ENCODE measurements around the gene ARF3. TPM values are rescaled to one million over a fixed set of nuclear protein-coding genes. Genes with fewer than 3 reads are reported as not detected.

ARF3 gene
- total and polyA plus RNA-seq, 2 of the 13 experiments (the other 11 are each of a cell fraction or from before 2014, with no cell fraction given), result 53.8 to 57.9 TPM

- peak; percentile 80; the same call in 1 of the 2 replicates for TF ChIP-seq PATZ1 (CRISPR knock-in tag; IDR thresholded peaks at IDR 0.05)
- peak; percentile 66; the same call in 1 of the 2 replicates for TF ChIP-seq ZFX (CRISPR knock-in tag; IDR thresholded peaks at IDR 0.05; ENCODE audit: low read depth)
- TF ChIP-seq THRA (CRISPR knock-in tag; IDR thresholded peaks at IDR 0.05; ENCODE audit: borderline replicate concordance), result peak; percentile 32; the same call in 1 of the 2 replicates
- peak; percentile 89 for TF ChIP-seq RBFOX2 (IDR thresholded peaks at IDR 0.05; ENCODE audit: low read depth, low read length)
- TF ChIP-seq ZNF280B (CRISPR knock-in tag; IDR thresholded peaks at IDR 0.05; ENCODE audit: borderline replicate concordance), result peak; percentile 70; the same call in 1 of the 2 replicates
- TF ChIP-seq MAFF (IDR thresholded peaks at IDR 0.05; ENCODE audit: low read depth, low read length), result no peak; the same call in 1 of the 2 replicates
- 0 out of 2 replicates have a peak, but pooled peaks have one; percentile 55 for TF ChIP-seq HOXA9 (CRISPR knock-in tag; IDR thresholded peaks at IDR 0.05; ENCODE audit: borderline replicate concordance)
- peak; percentile 59; the same call in 1 of the 2 replicates for TF ChIP-seq ETV6 (CRISPR knock-in tag; conservative IDR thresholded peaks at IDR 0.05)
- TF ChIP-seq IRF9 (CRISPR knock-in tag; IDR thresholded peaks at IDR 0.05; ENCODE audit: borderline replicate concordance), result peak; percentile 24; the same call in 1 of the 2 replicates
- peak; percentile 56 to 86 for TF ChIP-seq POLR2A (IDR thresholded peaks at IDR 0.05; ENCODE audit: insufficient read depth in 1 of 2, low read depth in 2 of 2, low read length in 2 of 2)
- peak; percentile 58; the same call in 1 of the 2 replicates for TF ChIP-seq GZF1 (CRISPR knock-in tag; IDR thresholded peaks at IDR 0.05)
- peak; percentile 69 for TF ChIP-seq ZZZ3 (CRISPR knock-in tag; IDR thresholded peaks at IDR 0.05; ENCODE audit: borderline replicate concordance)
- peak; percentile 70; the same call in 1 of the 2 replicates for TF ChIP-seq ZBED4 (CRISPR knock-in tag; IDR thresholded peaks at IDR 0.05; ENCODE audit: borderline replicate concordance)
- 0 out of 2 replicates have a peak, but pooled peaks have one; percentile 12 for TF ChIP-seq ZNF547 (CRISPR knock-in tag; IDR thresholded peaks at IDR 0.05)
- TF ChIP-seq KMT2B (CRISPR knock-in tag; IDR thresholded peaks at IDR 0.05), result peak; percentile 65
- TF ChIP-seq ZMAT3 (CRISPR knock-in tag; conservative IDR thresholded peaks at IDR 0.05), result 0 out of 2 replicates have a peak, but pooled peaks have one; percentile 73
- TF ChIP-seq NFATC3 (CRISPR knock-in tag; IDR thresholded peaks at IDR 0.05), result no peak
These were observed at the start of gene ARF3 (continued) for GRCh38 chr12:48957141-48958048.

All from HepG2 (cell line).